Neural progenitor cell (in vitro differentiated cells): ENCODE measurements around the gene RIMS1. TPM values are rescaled to one million over a fixed set of nuclear protein-coding genes. Genes with fewer than 3 reads are reported as not detected.

Experiments
- DNase-seq: peaks from one replicate; pipeline ENCODE4 v3.0.0-alpha.2; 2016; ENCODE audit warnings: low spot score
- H2AFZ ChIP-seq: fragments of 200-600 bp; sonication (generic); replicated peaks from 2 replicates; pipeline ENCODE4 v1.6.1; 2016; ENCODE audit warnings: antibody characterized with exemption
- H3F3A ChIP-seq: fragments of 200-600 bp; sonication (generic); 2 replicates; pipeline ENCODE4 v1.6.1; 2016; ENCODE audit warnings: antibody characterized with exemption, low read depth
- H3K27ac ChIP-seq: fragments of 200-600 bp; sonication (generic); 2 replicates; pipeline ENCODE4 v1.5.1; 2016; ENCODE audit warnings: mild to moderate bottlenecking
- H3K27me3 ChIP-seq: fragments of 200-600 bp; sonication (generic); 2 replicates; pipeline ENCODE4 v1.6.1; 2016; ENCODE audit warnings: mild to moderate bottlenecking, moderate library complexity
- H3K36me3 ChIP-seq: fragments of 200-600 bp; sonication (generic); 2 replicates; pipeline ENCODE4 v1.5.1; 2016
- H3K4me1 ChIP-seq: fragments of 200-600 bp; sonication (generic); 2 replicates; pipeline ENCODE4 v1.6.1; 2016; ENCODE audit warnings: mixed run types
- H3K4me2 ChIP-seq: fragments of 200-600 bp; sonication (generic); 2 replicates; pipeline ENCODE4 v1.6.1; 2016
- H3K4me3 ChIP-seq: fragments of 200-600 bp; sonication (generic); 2 replicates; pipeline ENCODE4 v1.5.1; 2016
- H3K79me2 ChIP-seq: fragments of 200-600 bp; sonication (generic); 2 replicates; pipeline ENCODE4 v1.6.1; 2016; ENCODE audit warnings: low read depth
- H3K9ac ChIP-seq: fragments of 200-600 bp; sonication (generic); 2 replicates; pipeline ENCODE4 v1.6.1; 2016
- H3K9me3 ChIP-seq: fragments of 200-600 bp; sonication (generic); 2 replicates; pipeline ENCODE4 v1.5.1; 2016; ENCODE audit warnings: low read depth
- H4K20me1 ChIP-seq: fragments of 200-600 bp; sonication (generic); 2 replicates; pipeline ENCODE4 v1.6.1; 2016; ENCODE audit warnings: low read depth
- H3K27ac Mint-ChIP-seq: 3 replicates; pipeline ENCODE4 v1.8.0; 2021; ENCODE audit warnings: mixed read lengths
- H3K27me3 Mint-ChIP-seq: 2 replicates; pipeline ENCODE4 v1.8.0; 2022; ENCODE audit warnings: low read depth, mild to moderate bottlenecking, inconsistent platforms, moderate library complexity, mixed read lengths; ENCODE audit not compliant: insufficient read depth
- H3K36me3 Mint-ChIP-seq: 3 replicates; pipeline ENCODE4 v1.8.0; 2021; ENCODE audit warnings: mixed read lengths
- H3K4me1 Mint-ChIP-seq: 3 replicates; pipeline ENCODE4 v1.8.0; 2021; ENCODE audit warnings: mixed read lengths
- H3K4me3 Mint-ChIP-seq: 3 replicates; pipeline ENCODE4 v1.8.0; 2021; ENCODE audit warnings: mild to moderate bottlenecking, moderate library complexity, mixed read lengths
- H3K9me3 Mint-ChIP-seq: 3 replicates; pipeline ENCODE4 v1.8.0; 2020; ENCODE audit warnings: mixed read lengths
- CTCF ChIP-seq: fragments of 200-600 bp; sonication (generic); IDR thresholded peaks from 2 replicates; pipeline ENCODE4 v1.5.1; 2017; ENCODE audit warnings: antibody characterized with exemption, mild to moderate bottlenecking
- EZH2 ChIP-seq: fragments of 200-600 bp; sonication (generic); IDR thresholded peaks from 2 replicates; pipeline ENCODE4 v1.6.1; 2017; ENCODE audit warnings: antibody characterized with exemption, mild to moderate bottlenecking, moderate library complexity
- EZH2phosphoT487 ChIP-seq: fragments of 200-600 bp; sonication (generic); IDR thresholded peaks from 2 replicates; pipeline ENCODE4 v1.6.1; 2017; ENCODE audit warnings: antibody characterized with exemption
- total RNA-seq: library from RNA; depleted of rRNA; stranded (reverse); fragments of >200 nt; gene quantifications from 2 replicates; pipeline ENCODE4 v1.2.3, GENCODE V29; 2015; ENCODE audit warnings: low replicate concordance

Gene RIMS1
- total RNA-seq, 1 donor from 2014 or later: 2.5 TPM

DNA sequence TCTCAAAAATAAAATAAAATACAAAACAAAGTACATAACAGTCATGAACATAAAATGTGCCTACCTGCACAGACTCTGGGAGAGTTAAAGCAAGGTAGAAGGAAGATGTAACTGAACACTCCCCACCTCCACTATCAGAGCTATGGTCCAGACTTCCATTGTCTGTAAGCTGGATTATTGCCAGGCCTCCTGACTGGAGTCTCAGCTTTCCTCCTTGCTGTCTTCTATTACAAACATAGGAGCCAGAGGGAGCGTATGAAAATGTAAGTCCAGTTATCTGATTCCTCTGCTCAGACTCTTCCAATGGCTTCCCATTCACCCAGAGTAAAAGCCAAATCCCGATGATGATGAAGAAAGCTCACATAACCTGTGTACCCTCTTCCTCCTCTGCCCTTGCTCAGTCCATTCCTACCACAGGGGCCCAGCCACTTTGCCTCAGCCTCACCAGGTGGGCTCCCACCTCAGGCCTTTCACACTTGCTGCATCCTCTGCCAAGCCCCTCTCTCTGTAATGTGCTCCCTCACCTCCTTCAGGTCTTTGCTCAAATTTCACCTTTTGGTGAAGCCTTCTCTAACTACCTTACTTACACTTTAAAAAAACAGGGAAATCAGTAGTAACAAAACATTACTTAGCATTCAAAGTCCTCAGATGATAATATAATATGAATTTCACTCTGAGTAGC is 194.1 kb downstream of the RIMS1 start:
- Histone ChIP-seq H4K20me1 (no peaks in the 10 kb centered on the region), H3K4me2 (no peak overlapping the region), H2AFZ (no peak overlapping the region), H3K9me3 (no peaks in the 10 kb centered on the region), H3K27ac (no peak overlapping the region), H3K79me2 (no peaks in the 10 kb centered on the region), H3F3A (no peaks in the 10 kb centered on the region), H3K4me1 (no peaks in the 10 kb centered on the region), H3K27me3 (no peaks in the 10 kb centered on the region), H3K9ac (no peak overlapping the region), H3K36me3 (no peaks in the 10 kb centered on the region), H3K4me3 (no peak overlapping the region)
- H3K4me1 Mint-ChIP-seq: no peaks in the 10 kb centered on the region
- H3K9me3 Mint-ChIP-seq: no peaks in the 10 kb centered on the region
- no peak overlapping the region for H3K4me3 Mint-ChIP-seq
- H3K27ac Mint-ChIP-seq: peak overlapping the region; percentile 52
- TF ChIP-seq EZH2phosphoT487: no peak
- no peak for TF ChIP-seq CTCF
- TF ChIP-seq EZH2: no peak
- DNase-seq: no peak
- no peaks in the 10 kb centered on the region for H3K27me3 Mint-ChIP-seq
- H3K36me3 Mint-ChIP-seq: no peaks in the 10 kb centered on the region

- Mint-ChIP-seq H3K36me3 (no peaks in the 10 kb centered on the region), H3K4me1 (no peaks in the 10 kb centered on the region), H3K27me3 (no peaks in the 10 kb centered on the region), H3K9me3 (no peaks in the 10 kb centered on the region), H3K27ac (no peak overlapping the region), H3K4me3 (no peak overlapping the region)
- Histone ChIP-seq H3K4me2 (no peak overlapping the region), H3K4me1 (no peaks in the 10 kb centered on the region), H3K27ac (no peak overlapping the region), H3K4me3 (no peak overlapping the region), H3K27me3 (no peaks in the 10 kb centered on the region), H2AFZ (no peak overlapping the region), H3K9me3 (no peaks in the 10 kb centered on the region), H3K36me3 (no peaks in the 10 kb centered on the region), H3K9ac (no peak overlapping the region), H3K79me2 (no peaks in the 10 kb centered on the region), H3F3A (no peaks in the 10 kb centered on the region), H4K20me1 (no peaks in the 10 kb centered on the region)
- no peak for DNase-seq
- TF ChIP-seq EZH2: no peak
Measured at GRCh38 chr6:72081871-72082270, 195.5 kb downstream of the RIMS1 start.

- H3K4me1 Mint-ChIP-seq: no peaks in the 10 kb centered on the region
- no peaks in the 10 kb centered on the region for H3K9me3 Mint-ChIP-seq
Measured at GRCh38 chr6:72083976-72084375, 197.6 kb downstream of the RIMS1 start.

More at GRCh38 chr6:72083976-72084375, 197.6 kb downstream of the RIMS1 start:
- no peak for TF ChIP-seq CTCF
- TF ChIP-seq EZH2phosphoT487: no peak
- no peak for TF ChIP-seq EZH2
- no peak overlapping the region for H2AFZ ChIP-seq
- Mint-ChIP-seq H3K4me3 (no peak overlapping the region), H3K27me3 (no peaks in the 10 kb centered on the region), H3K36me3 (no peaks in the 10 kb centered on the region), H3K27ac (no peak overlapping the region)
- H3K4me1 ChIP-seq: no peaks in the 10 kb centered on the region
- DNase-seq: no peak
- H3K4me3 ChIP-seq: no peak overlapping the region
- H3K4me2 ChIP-seq: no peak overlapping the region
- H3F3A ChIP-seq: no peaks in the 10 kb centered on the region
- H4K20me1 ChIP-seq: no peaks in the 10 kb centered on the region
- H3K9ac ChIP-seq: no peak overlapping the region
- H3K36me3 ChIP-seq: no peaks in the 10 kb centered on the region
- no peaks in the 10 kb centered on the region for H3K27me3 ChIP-seq
- no peaks in the 10 kb centered on the region for H3K9me3 ChIP-seq
- no peak overlapping the region for H3K27ac ChIP-seq
- no peaks in the 10 kb centered on the region for H3K79me2 ChIP-seq
